Hypothalamus (tissue), 51 donors: ENCODE results near the gene TIRAP.
"Not testable (repeated sequence)": the region's sequence is repeated elsewhere in the genome, so short reads cannot be mapped to it uniquely, and the experiment has no call there.

ENCODE experiments used
- DNase-seq, 51 donors: peaks; one replicate each; lab custom pipeline; 2025; lab: John Stamatoyannopoulos, UW

Gene TIRAP

DNA sequence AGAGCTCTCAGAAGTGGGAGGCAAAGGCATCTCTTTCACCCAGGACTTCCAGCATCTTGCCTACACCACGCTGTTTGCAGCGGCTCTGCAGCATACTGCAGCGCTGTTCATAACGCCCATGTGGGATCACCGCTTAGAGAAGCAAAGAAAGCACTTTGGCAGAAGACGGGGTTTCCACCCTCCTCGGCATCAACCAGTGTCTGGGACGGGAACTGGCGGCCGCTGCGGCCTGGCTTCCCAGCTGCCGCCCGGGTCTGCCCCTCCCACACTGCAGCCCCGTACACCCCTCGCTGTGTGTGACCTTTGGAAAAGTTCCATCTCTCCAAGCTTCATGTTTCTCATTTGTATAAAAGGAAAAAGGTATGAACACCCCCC is 545 bp upstream of the TIRAP start:
- peak in 34 of 51 donors; percentile 7 to 71 (median 31) for DNase-seq

DNA sequence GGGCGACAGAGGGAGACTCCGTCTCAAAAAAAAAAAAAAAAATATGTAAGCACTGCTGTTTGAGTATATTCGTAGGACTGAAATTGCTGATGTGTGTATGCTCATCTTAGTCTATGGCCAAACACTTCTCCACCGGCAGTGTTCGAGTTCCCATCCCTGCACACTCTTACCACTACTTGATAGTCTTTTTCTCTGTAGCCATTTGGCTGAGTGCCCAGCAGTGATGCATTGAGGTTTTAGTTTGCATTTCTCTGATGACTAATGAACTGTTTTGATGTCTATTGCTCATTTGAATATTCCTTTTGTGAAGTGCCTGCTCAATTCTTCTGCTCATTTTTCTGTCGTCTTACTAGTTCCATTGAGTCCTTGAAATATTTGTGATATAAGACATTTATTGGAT is 1.9 kb downstream of the TIRAP start:
- DNase-seq, result peak in 9 of 51 donors; percentile 5 to 74 (median 21)

DNA sequence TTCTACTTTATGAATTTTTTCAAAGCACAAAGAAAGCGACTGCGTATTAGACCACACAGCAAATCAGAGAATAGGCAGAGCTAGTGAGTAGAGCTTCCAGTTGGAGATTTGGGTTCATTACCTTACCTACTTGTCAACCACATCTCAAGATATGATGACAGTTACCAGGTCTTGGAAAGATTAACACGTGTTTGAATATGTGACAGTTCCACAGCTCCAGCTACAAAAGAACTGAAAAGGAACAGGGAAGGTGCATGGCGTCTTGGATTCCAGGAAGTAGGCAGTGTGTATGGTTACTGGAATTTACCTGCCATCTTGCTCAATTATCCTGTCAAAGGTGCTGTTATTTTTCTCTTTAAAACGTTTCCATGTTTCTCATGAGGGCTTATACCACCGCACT is 5.3 kb downstream of the TIRAP start:
- DNase-seq, result no peak

DNA sequence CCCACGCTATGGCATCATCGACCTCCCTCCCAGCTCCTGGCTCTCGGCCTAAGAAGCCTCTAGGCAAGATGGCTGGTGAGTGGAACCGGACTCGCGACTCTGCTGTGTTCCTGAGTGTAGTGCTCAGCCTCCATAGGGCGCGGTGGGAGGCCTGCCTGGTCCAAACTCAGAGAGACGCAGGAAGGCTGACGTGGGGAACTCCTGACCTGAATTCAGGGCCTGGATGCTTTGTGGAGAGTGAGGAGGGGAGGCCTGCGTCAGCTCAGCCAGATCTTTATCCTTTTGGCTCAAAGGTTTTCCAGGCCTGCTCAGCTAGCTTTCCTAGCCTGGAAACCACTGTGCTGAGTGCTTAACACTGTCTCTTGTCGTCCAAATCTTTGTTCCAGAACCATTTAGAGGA is 8.0 kb downstream of the TIRAP start:
- no peak for DNase-seq

DNA sequence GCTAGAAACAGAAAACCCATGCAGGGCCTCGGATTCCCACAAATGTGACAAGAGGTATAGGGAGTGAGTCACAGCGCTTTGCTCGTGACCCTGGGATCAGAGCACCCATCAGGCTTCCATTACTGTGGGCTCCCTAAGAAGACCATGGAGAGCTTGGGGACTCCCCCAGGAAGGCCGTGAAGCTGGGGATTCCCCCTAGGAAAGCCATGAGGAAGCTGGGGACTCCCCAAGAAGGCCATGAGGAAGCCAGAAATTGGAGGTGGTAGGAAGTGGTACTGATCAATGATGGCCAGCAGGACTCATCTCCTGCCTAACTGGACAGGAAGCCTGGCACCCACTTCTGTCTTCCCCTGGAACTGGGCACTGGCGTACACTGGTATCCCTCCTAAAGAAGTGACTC is 10.8 kb downstream of the TIRAP start:
- no peak for DNase-seq

DNA sequence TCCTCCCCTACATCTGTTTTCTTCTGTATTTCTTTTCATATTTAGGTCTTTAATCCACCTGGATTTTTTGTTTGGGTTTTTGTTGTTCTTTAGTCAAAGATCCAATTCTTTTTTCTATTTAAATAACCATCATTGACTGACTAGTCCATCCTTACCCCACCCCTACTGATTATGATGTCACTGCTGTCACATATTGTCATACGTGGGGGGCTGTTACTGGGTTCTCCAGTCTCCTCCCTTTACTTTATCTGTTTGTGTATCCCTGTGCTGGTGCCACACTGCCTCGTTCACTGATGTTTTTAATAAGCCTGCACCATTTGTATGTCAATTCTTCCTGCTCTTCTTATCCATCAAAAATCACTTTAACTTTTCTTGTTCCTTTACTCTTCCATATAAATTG is 14.1 kb downstream of the TIRAP start:
- DNase-seq, result no peak

DNA sequence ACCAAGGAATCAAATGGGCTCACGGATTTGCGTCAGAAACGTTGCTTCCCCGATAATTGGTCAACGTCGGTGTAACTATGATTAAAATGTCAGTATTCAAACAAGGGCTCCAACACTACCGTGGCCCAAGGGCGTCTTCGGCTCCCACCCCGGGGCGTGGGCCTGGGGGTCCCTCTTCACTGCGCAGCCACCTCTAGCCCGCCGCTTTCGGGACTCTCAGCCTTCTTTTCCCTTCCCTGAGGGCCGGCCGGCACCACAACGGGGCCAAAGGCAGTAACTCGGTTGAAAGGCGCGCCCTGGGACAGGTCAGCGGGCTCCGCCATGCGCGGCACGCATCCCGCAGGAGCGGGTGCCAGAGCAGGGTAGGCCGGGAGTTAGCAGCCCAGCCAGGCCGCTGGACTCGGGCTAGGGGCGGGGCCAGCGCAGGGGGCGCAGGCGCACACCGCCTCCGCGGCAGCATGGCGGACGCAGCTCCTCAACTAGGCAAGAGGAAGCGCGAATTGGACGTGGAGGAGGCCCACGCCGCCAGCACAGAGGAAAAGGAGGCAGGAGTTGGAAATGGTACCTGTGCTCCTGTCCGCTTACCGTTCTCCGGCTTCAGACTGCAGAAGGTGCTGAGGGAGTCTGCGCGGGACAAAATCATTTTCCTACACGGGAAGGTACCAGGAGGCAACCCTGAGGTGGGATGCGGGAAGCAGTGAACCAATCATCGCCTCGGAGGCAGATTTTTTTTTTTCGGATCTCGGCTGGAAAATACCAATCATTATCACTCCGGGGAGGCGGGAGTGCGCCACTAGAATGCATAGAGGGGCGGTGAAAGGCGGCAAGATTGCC is 20.9 kb downstream of the TIRAP start, which contains the start of gene DCPS:
Gene DCPS, plus strand, starts transcription at position 438 of the 834 bp plus-strand sequence. Its CDS starts 21 bp downstream, at position 459.
- DNase-seq, result peak; percentile 37 to 95 (median 84)

DNA sequence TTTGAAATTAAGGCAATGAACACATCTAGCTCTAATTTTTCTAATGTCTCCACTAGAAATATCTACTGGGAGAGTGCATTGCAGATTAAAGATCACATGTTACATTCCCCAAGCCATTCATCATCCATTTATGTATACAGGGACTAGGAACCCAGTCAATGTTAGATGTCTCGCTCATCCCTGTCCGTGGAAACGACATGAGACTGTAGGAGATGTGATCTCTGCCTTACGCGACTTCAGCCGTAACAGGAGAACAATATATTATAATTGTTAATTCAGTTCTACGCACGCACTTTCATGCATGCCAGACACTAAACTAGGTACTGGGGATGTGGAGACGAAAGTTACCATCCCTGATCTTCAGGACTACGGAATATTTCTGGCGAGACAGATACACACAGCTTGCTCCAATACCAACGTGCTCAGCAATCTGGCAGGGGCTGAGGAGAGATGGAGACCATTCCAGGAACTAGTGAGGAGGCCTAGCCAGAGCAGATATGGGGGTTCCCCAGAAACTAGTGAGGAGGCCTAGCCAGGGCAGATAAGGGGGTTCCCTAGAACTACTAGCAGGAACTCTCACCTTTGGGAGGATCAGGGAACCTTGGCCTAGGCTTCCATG is 21.7 kb downstream of the TIRAP start:
- peak in 2 of 51 donors; percentile 31 to 70 for DNase-seq

DNA sequence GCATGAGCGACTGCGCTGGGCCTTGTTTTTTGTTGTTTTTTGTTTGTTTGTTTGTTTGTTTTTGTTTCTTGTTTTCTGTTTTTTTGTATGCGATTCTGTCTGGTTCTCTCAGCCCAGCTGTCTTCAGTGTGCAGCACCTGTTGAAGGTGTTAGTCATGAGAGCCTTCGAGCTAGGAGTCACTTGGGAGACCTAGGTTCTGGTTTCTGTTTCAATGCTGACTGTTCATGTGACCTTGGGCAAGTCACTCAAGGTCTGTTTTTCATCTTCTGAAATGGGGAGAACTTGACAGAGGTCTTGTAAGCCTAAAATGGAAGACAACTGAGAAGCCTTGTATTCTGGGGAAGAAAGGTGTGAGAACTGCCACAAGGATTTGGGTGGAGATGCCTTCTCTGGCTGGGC is 22.8 kb downstream of the TIRAP start:
- no peak for DNase-seq

DNA sequence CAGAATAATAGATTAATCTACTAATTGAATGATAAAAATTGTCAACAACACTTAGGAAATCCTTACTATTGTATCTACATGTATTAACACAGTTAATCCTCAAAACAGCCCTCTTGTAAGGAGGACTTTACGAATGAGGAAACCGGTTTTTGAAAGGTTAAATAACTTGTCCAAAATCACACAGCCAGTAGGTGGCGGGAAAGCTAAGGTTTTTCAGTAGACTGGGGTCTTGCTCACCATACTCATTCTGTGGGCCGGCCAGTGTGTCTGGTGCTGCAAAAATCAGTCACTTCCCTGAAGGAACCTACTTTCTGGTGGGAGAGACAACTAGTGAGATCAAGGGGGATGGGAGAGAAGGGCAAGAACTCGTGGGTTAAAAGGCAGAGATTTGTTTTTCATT is 24.8 kb downstream of the TIRAP start:
- DNase-seq, result peak in 6 of 51 donors; percentile 7 to 28 (median 14)

DNA sequence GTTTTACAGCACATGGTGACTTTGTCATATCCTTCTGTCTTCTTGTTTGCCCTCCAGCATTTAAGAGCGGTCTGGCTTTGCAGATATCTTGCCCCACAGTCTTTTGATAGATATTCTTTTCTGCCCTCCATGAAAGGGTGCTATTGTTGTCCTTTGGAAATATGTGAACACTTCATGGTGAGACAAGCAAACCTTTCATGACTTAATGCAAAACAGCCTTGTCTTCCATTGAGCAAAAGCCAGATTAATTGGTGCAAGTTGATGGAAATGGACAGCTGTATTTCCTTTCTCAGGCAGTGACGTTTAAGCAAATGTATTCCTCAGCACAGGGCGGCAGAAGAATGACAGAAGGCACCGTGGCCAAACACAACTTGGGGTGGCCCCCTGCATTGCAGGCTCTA is 25.4 kb downstream of the TIRAP start:
- peak in 2 of 51 donors; percentile 15 to 40 for DNase-seq

DNA sequence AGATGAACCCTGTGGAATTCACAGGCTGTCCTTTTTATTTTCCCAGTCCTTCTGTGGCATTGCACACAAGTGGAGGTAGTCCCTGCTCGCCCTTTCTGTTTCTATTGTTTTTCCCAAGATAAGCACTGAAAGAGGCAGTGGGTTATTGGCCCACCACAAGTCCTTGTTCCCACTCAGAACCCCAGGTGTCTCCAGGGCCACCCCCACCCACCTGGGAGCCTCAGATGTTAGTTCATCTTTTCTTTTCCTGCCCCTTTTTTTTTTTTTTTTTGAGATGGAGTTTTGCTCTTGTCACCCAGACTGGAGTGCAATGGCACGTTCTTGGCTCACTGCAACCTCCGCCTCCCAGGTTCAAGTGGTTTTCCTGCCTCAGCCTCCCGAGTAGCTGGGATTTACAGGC is 25.9 kb downstream of the TIRAP start:
- DNase-seq, result not testable (repeated sequence)

DNA sequence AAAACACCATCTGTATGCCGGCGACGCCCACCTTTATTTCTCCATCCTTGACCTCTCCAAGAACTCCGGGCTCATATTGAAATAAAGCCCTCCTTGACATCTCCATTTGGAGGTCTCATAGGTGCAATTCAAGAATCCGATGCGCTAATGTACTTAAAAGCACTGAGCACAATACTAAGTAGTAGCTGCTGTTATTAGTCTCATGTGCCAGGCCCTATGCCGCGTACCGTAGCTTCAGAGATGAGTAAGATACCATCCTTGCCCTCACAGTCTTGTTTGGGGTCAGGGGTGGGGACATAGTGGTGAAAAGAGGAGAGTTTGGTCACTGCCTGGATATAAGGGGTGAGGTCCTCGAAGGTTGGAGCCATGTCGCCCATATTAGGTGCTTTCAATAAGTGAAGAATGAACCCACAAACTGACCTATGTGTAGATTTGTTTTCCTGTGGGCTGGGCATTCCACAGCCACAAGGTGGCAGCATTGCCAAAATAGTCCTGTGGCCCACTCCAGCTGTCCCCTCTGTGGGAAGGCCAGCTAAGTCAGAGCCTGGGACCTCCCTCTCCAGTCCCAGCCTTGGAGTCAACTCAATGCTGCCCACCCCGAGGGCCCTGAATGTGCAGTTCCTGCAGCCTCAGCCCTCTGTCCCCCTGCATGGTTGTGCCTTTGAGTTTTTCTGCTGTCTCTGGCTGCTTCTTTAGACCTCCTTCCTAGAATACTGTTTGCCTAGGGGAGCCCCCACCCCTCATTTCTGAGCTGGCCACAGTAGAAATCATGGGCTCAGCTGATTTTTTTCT is 27.5 kb downstream of the TIRAP start:
- DNase-seq, result peak in 50 of 51 donors; percentile 9 to 85 (median 56)

DNA sequence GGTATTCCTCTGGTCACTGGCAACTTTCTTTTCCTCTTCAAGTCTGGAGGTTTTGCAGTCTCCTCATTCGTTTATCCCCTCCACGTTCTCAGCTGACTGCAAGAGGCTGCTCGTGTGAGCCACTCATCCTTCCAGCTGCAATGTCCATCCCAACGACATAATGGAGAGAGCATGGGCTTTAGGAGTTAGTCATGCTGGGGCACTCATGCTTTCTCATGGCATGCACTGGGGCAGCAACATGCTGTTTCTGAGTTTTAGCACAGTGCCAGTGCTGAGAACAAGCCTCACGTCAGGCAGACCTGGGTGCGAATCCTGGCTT is 28.1 kb downstream of the TIRAP start:
- DNase-seq, result no peak

DNA sequence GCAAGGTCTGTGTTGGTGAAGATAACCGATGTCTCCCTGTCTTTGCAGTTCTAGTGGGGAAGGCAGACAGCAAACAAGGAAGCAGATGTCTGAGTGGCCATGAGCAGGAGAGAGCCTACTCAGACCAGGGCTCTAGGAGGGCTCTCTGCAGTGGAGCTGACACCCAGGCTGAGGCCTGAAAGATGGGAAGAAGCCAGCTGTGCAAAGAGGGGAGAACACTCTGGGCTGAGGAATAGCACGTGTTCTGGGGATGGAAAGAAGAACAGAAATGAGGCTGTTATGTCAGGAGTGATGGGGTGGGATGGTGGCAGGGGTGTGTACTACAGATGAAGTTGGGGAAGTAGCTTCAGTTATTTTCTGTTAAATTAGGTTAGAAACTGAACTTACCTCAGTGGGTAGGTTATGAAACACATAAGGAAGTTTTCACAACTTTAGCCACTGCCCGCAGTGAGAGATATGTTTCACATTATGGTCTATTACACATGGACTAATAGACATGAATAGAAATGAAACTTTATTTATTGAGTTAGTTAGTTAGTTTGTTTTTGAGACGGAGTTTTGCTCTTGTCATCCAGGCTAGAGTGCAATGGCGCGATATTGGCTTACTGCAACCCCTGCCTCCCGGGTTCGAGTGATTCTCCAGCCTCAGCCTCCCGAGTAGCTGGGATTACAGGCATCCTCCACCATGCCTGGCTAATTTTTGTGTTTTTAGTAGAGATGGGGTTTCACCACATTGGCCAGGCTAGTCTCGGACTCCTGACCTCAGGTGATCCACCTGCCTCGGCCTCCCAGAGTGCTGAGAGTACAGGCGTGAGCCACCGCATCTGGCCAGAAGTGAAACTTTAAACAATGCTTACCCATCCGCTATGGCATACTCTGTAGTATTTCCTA is 28.8 kb downstream of the TIRAP start:
- no peak for DNase-seq

DNA sequence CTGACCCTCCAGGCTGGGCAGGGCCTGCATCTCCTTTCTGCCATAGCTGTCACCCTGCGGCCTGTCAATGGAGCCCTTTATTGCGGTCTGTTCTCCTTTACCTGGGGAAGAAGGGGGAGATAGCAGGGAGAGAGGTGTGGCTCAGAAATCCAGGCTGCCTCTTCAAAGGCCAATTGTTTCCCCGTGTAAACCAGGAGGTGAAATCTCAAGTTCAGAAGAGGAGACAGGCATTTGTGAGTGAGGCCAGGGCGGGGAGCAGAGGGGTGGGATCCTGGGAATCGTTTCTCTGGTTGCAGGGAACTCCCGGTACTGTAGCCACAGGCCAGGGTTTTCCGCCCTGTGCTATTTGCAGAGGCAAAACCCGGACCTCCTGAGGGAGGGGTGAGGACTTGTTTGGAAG is 30.1 kb downstream of the TIRAP start:
- no peak for DNase-seq

DNA sequence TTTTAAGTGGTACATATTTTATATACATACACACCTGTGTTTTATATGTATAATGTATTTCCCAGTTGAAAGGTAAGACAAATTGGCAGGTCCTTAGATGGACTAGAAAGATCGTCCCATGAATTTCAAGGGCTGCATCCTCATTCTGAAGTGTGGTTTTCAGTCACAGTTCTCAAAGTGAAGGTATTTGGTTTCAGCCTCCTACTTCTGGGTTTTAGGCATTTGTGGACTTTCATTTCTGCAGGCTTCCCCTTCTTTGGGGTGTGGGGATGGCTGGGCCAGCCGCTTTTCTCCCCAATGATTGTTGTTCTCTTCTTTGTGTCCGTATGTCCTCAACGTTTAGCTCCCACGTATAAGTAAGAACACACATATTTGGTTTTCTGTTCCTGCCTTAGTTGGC is 30.9 kb downstream of the TIRAP start:
- DNase-seq, result no peak

DNA sequence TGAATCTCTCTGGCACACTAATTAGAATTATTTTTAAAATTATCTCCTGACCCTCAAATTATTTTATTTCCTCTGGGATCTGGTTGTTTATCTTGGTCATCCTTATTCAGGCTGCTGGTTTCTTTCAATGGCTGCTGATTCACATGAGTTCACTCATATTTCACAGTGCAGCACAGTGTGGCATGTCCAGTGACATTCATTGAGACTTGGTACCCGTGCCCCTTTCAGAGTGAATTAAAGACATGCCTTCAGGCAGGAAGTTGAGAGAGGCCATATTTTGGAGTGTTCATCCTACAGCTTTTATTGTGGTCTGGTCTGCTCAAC is 34.5 kb downstream of the TIRAP start:
- no peak for DNase-seq

DNA sequence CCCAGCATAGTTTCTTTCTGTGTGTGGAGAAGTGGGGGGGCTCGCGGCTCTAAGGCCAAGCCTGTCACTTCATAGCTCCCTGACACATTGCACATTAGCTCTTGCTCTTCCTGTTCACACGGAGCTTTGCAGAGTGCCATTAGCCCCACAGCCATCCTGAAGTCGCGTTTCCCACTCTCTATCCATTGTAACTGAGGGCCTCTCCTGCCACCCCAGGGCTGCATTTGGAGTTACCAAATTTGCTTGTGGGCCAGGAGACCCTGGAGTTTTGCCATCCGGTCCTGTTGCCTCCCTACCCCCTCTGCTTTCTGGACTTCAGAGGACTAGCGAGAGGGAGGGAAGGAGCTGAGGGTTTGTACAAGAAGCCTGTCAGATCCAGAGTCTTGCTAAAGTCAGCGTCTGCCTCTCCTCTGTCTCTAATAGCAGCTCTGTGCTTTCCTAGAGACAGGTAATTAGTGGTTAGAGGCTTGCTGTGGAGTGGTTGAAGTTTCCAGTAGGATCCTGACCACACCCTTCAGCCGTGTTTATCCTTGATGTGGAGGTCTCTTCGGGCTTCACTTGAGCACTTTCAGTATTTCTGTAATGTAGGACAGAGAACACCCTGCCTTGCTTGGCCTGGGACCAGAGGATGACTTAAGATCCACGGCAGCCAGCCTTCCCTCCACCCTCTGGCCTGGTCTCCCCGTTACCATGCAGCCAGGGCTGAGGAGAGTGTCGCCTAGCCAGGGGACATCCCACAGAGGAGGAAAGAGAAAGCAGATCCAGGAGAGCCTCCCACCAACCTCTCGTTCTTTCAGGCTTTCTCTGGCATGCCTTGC is 35.1 kb downstream of the TIRAP start:
- DNase-seq, result peak in 25 of 51 donors; percentile 8 to 57 (median 28)
